Adipocyte (in vitro differentiated cells): ENCODE measurements around the gene AXL.

ENCODE experiments used
- DNase-seq: peaks from one replicate; pipeline ENCODE4 v3.0.0-alpha.2; 2015; ENCODE audit warnings: low read depth
- H3K27me3 ChIP-seq: replicated peaks from 2 replicates; pipeline ENCODE4 v1.7.0; 2013; ENCODE audit warnings: mild to moderate bottlenecking, low read length, moderate library complexity; ENCODE audit not compliant: control insufficient read depth, insufficient read depth
- H3K36me3 ChIP-seq: 2 replicates; pipeline ENCODE4 v1.7.0; 2013; ENCODE audit warnings: low read length, mild to moderate bottlenecking, moderate library complexity; ENCODE audit not compliant: control insufficient read depth, insufficient read depth, severe bottlenecking
- H3K4me1 ChIP-seq: 2 replicates; pipeline ENCODE4 v1.7.0; 2013; ENCODE audit warnings: mild to moderate bottlenecking, low read length, moderate library complexity; ENCODE audit not compliant: control insufficient read depth, insufficient read depth
- H3K4me3 ChIP-seq: 2 replicates; pipeline ENCODE4 v1.7.0; 2013; ENCODE audit warnings: mild to moderate bottlenecking, low read length, moderate library complexity
- H3K9ac ChIP-seq: 2 replicates; pipeline ENCODE4 v1.7.0; 2013; ENCODE audit warnings: mild to moderate bottlenecking, low read length, moderate library complexity
- H3K9me3 ChIP-seq: 2 replicates; pipeline ENCODE4 v1.7.0; 2013; ENCODE audit warnings: mild to moderate bottlenecking, low read length, moderate library complexity; ENCODE audit not compliant: control insufficient read depth

AXL gene

DNA sequence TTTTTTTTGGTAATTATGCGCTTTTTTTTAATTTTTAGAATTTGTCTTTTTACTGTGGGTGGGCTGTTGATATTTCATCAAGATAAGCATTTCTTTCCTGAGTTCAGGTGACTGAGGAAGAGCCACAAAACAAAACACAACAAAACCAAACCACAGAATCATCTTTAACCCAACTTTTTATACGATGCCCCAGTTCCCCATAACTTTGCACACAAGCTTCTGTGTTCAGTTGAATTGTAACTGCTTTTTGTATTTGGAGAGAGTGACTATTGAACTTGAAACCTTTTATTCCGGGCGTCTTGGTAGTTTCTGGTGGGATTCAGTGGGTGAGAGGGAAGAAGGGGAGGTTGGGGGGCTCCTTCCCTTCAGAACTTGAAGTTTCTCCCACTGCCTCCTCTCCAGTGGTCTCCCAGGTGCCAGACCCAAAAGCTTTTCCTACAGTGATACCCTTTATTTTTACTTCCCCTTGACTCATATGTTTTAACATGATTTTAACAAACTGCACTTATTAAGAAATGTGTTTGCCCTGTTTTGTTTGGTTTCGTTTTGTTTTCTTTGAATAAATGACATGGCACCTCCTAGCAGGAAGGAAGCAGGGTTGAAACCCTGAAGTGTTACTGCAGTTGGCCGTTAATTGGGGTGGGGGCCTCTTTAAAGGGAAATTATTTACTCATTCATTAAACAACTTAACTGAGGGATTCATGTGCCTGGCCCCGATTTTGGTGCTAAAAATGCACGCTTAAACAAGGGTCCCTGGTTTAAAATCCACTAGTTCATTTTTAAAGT, 88.3 kb downstream of the AXL start:
- no peak for DNase-seq
- peaks cover 27% of the 10 kb centered on the region for H3K4me1 ChIP-seq
- no peak overlapping the region for H3K4me3 ChIP-seq
- H3K9ac ChIP-seq, result no peak overlapping the region
- H3K36me3 ChIP-seq, result peaks cover 54% of the 10 kb centered on the region
- H3K27me3 ChIP-seq, result no peaks in the 10 kb centered on the region
- H3K9me3 ChIP-seq, result no peaks in the 10 kb centered on the region

- no peak for DNase-seq
- H3K36me3 ChIP-seq, result peaks cover 55% of the 10 kb centered on the region
Measured at GRCh38 chr19:41307954-41308449, 89.0 kb downstream of the AXL start.

DNA sequence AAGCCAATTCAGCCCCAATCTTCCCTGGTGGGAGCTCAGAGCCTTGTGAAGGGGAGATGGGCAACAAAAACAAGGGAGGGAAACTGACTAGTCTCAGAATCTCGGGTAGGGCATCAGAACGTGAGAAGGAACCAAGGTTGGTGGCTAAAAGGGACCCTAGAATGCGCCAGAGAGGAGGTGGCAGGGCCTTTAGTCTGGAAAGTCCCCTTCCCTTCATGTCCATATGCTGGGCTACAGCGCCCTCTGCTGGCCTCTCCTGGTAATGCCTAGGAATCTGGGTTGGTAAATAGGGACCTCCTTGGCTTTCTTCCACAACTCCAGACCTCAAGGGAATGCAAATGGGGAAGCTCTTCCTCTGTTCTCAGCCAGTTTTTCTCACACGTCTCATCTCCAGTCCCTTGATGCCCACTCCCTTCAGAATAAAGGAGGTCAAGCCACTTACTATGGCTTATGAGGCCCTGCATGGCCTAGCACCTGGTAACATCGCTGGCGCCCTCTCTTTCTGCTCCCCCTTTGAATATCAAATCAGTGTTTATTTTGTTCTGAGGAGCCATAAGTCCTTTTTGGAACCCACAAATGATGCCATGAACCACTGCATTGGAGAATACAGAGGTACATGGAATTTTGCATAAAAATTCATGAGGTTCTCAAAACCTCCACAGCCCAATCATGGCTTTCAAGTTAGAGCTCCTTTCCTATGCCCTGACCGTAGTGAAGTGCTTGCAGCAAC, 89.6 kb downstream of the AXL start:
- Histone ChIP-seq H3K36me3 (peaks cover 55% of the 10 kb centered on the region), H3K27me3 (no peaks in the 10 kb centered on the region), H3K9ac (peak overlapping the region; percentile 97), H3K4me1 (peaks cover 27% of the 10 kb centered on the region), H3K4me3 (peak overlapping the region; percentile 94), H3K9me3 (no peaks in the 10 kb centered on the region)
- DNase-seq, result peak; percentile 97

More at GRCh38 chr19:41307954-41308449, 89.0 kb downstream of the AXL start:
- H3K9me3 ChIP-seq, result no peaks in the 10 kb centered on the region
- H3K9ac ChIP-seq, result peak overlapping the region; percentile 33
- peaks cover 27% of the 10 kb centered on the region for H3K4me1 ChIP-seq
- H3K4me3 ChIP-seq, result no peak overlapping the region
- no peaks in the 10 kb centered on the region for H3K27me3 ChIP-seq

- no peaks in the 10 kb centered on the region for H3K27me3 ChIP-seq
- peaks cover 49% of the 10 kb centered on the region for H3K36me3 ChIP-seq
- peak overlapping the region; percentile 97 for H3K9ac ChIP-seq
- peak overlapping the region; percentile 94 for H3K4me3 ChIP-seq
- H3K9me3 ChIP-seq, result no peaks in the 10 kb centered on the region
- peaks cover 27% of the 10 kb centered on the region for H3K4me1 ChIP-seq
- DNase-seq, result no peak
Measured at GRCh38 chr19:41309180-41310032, 90.4 kb downstream of the AXL start.

DNA sequence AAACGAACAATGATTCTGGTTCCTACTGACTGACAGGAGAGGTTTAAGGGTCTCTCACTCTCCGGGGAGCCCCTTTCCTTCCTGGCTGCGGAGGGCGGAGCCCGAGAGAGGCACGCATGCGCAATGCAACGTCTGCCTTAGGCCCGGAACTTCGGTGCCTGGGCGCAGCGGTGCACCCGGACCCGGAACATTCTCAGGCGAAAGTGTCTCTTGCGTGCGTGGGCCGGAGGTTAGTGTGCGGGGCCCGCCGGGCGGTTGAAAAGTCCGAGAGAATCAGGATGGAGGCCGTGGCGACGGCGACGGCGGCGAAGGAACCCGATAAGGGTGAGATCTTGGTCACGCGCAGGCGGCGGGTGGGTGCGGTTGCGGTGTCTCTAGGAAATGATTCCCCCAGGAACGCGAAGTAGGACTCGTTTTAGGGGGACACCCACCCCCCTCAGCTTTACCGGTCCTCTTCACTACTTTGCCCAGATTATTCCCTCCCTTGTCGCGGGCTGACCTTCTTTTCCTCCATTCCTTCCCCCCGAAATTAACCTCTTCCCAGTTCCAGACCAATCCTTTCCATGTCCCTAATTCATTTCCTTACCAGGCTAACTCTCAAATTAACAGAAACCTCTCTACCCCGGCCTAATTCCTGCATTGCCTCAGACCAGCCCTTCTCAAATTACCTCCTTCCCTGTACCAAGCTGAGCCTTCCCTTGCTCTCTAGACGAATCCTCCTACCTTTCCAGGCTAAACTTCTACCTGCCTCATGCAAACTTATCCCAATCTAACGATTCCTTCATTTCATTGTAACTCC, 91.2 kb downstream of the AXL start, which contains the start of gene CCDC97:
Gene CCDC97 (plus strand): TSS at position 140 of the 799 bp plus-strand sequence. CDS start 139 bp downstream, at position 279.
- H3K36me3 ChIP-seq, result peaks cover 41% of the 10 kb centered on the region

DNA sequence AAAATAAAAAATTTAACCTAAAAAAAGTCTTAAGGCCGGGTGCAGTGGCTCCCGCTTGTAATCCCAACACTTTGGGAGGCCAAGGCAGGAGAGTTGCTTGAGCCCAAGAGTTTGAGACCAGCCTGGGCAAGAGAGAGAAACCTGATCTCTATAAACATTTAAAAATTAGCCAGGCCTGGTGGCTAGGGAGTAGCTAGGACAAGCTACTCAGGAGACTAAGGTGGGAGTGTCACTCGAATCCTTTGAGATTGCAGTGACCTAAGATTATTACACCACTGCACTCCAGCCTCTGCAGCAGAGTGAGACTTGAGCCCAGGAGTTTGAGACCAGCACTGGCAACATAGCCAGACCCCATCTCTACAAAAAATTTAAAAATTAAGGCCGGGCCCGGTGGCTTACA, 92.0 kb downstream of the AXL start:
- Histone ChIP-seq H3K9me3 (no peaks in the 10 kb centered on the region), H3K27me3 (no peaks in the 10 kb centered on the region), H3K4me3 (peak overlapping the region; percentile 94), H3K9ac (peak overlapping the region; percentile 97), H3K36me3 (peaks cover 41% of the 10 kb centered on the region), H3K4me1 (peaks cover 27% of the 10 kb centered on the region)
- peak; percentile 32 for DNase-seq

More for the DNA sequence above, 91.2 kb downstream of the AXL start, which contains the start of gene CCDC97:
- H3K4me1 ChIP-seq, result peaks cover 27% of the 10 kb centered on the region
- no peaks in the 10 kb centered on the region for H3K27me3 ChIP-seq
- H3K4me3 ChIP-seq, result peak within 1 kb of the TSS; percentile 94
- peak; percentile 94 for DNase-seq
- H3K9ac ChIP-seq, result peak within 1 kb of the TSS; percentile 97
- no peaks in the 10 kb centered on the region for H3K9me3 ChIP-seq
